Retinal pigment epithelial cell (primary cell): Measurements from ENCODE around the gene RFX5.

Experiments used
- DNase-seq: peaks from one replicate; pipeline ENCODE4 v3.0.0-alpha.2; 2010; ENCODE audit warnings: low read depth
- H3K4me3 ChIP-seq: 2 replicates; pipeline ENCODE4 v1.5.1; 2011; ENCODE audit warnings: mild to moderate bottlenecking, low read length, control low read depth, moderate library complexity
- CTCF ChIP-seq: conservative IDR thresholded peaks from 2 replicates; pipeline ENCODE4 v1.5.1; 2011; ENCODE audit warnings: low read depth, low read length, control low read depth, inconsistent platforms

RFX5 gene

GRCh38 chr1:151342569-151342968, 4.5 kb downstream of the RFX5 start:
- TF ChIP-seq CTCF, result no peak
- no peak for DNase-seq
- H3K4me3 ChIP-seq, result no peak overlapping the region

- TF ChIP-seq CTCF, result no peak
- no peak for DNase-seq
- no peak overlapping the region for H3K4me3 ChIP-seq
These were observed 5.0 kb downstream of the RFX5 start for GRCh38 chr1:151342021-151342420.

- TF ChIP-seq CTCF, result peak; percentile 66
- no peak for DNase-seq
- H3K4me3 ChIP-seq, result no peak overlapping the region
These were observed 5.9 kb downstream of the RFX5 start for GRCh38 chr1:151340870-151341754.

GRCh38 chr1:151336556-151336955, 10.5 kb downstream of the RFX5 start:
- DNase-seq, result no peak
- TF ChIP-seq CTCF, result no peak
- no peak overlapping the region for H3K4me3 ChIP-seq

- H3K4me3 ChIP-seq, result no peak overlapping the region
- DNase-seq, result no peak
- no peak for TF ChIP-seq CTCF
These were observed 12.2 kb downstream of the RFX5 start for GRCh38 chr1:151334822-151335221.

- TF ChIP-seq CTCF, result no peak
- peak overlapping the region; percentile 89 for H3K4me3 ChIP-seq
- no peak for DNase-seq
These were observed 19.0 kb downstream of the RFX5 start for GRCh38 chr1:151327903-151328674.
